ENCODE data around the gene KIF15. TPM values are rescaled to one million over a fixed set of nuclear protein-coding genes. Genes with fewer than 3 reads are reported as not detected.

KIF15 gene
- total RNA-seq, 2 experiments from 2014 or later, result 62.2 to 66.4 TPM

DNA sequence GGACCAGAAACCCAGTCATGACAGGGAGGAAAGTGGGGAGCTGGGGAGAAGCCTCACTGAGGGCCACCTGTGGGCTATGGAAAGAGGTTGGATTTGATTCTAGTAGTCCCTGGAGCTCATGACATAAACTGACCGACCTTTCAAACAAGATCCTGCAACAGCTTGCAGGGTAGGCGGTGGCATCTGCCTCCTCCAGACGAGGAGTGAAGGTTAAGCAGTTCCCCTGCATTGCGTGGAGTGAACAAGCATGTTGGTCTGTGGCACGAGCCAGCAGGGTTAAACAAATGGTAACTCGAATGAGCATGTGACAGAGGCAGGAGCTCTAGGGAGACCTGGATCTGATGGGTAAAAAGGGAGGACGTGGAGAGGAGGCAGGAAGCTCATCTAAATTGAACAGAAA lies 125.5 kb downstream of the KIF15 start:
- Mint-ChIP-seq H3K9me3 (ENCODE audit: insufficient read depth) (no peaks in the 10 kb centered on the region), H3K27ac (no peak overlapping the region), H3K36me3 (ENCODE audit: low read depth) (no peaks in the 10 kb centered on the region), H3K27me3 (ENCODE audit: low read depth) (peaks cover 4% of the 10 kb centered on the region), H3K4me3 (no peak overlapping the region), H3K4me1 (ENCODE audit: low read depth) (no peaks in the 10 kb centered on the region)
- ATAC-seq (no peak), DNase-seq (no peak)
- ChIA-PET CTCF (no interaction called here), POLR2A (no interaction called here)

DNA sequence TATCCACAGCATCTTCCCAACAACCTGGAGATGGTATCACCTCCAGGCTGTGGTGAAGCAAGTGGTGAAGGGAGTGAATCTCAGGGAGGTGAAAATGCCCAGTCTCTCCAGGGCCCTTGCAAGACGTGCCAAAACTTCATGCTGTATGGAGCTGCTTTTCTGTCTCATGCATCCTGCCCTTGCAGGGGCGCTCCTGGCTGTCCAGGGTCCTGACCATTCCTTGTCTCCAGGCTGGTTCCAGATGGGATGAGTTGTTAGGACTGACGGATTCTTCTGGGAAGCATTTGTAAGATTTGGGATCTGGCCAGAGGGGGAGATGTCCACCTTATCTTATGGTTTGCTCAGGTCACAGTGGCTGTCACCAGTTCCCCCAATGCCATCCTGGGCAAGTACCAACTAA lies 128.7 kb downstream of the KIF15 start:
- H3K4me1 Mint-ChIP-seq (ENCODE audit: low read depth), result no peaks in the 10 kb centered on the region
- ChIA-PET CTCF (interaction anchor here (1.3 kb wide), 1 partner anchor 24 kb away, joined by 5 read pairs; no protein-coding TSS in a partner anchor), POLR2A (no interaction called here)
- no peaks in the 10 kb centered on the region for H3K27me3 Mint-ChIP-seq (ENCODE audit: low read depth)
- DNase-seq (no peak), ATAC-seq (no peak)
- H3K9me3 Mint-ChIP-seq (ENCODE audit: insufficient read depth), result no peaks in the 10 kb centered on the region
- no peak overlapping the region for H3K27ac Mint-ChIP-seq
- H3K4me3 Mint-ChIP-seq, result no peak overlapping the region
- no peaks in the 10 kb centered on the region for H3K36me3 Mint-ChIP-seq (ENCODE audit: low read depth)

GRCh38 chr3:44890852-44891251 lies 129.3 kb downstream of the KIF15 start:
- Mint-ChIP-seq H3K4me1 (ENCODE audit: low read depth) (no peaks in the 10 kb centered on the region), H3K4me3 (no peak overlapping the region), H3K27me3 (ENCODE audit: low read depth) (no peaks in the 10 kb centered on the region), H3K27ac (no peak overlapping the region), H3K9me3 (ENCODE audit: insufficient read depth) (no peaks in the 10 kb centered on the region), H3K36me3 (ENCODE audit: low read depth) (no peaks in the 10 kb centered on the region)
- ATAC-seq, result no peak
- ChIA-PET POLR2A (no interaction called here), CTCF (interaction anchor here (1.3 kb wide), 1 partner anchor 23 kb away, joined by 5 read pairs; no protein-coding TSS in a partner anchor)
- no peak for DNase-seq

DNA sequence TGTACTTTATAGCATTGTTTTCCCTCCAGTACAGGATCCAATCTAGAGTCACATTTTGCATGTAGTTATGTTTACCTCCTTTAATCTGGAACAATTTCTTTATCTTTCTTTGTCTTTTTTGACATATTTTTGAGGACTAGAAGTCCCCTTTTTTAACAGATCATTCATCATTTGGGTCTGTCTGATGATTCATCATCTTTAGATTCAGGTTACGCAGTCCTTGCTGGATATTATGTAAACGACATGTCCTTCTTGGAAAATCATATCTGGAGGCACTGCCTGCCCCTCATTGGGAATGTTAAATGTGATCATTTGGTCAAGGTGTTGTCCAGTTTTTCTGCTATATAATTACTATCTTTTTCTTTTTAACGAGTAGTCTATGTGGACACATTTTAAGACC lies 131.1 kb downstream of the KIF15 start:
- no peak overlapping the region for H3K4me3 Mint-ChIP-seq
- no peak for ATAC-seq
- no peak for DNase-seq
- ChIA-PET POLR2A (no interaction called here), CTCF (no interaction called here)
- H3K9me3 Mint-ChIP-seq (ENCODE audit: insufficient read depth), result no peaks in the 10 kb centered on the region
- no peaks in the 10 kb centered on the region for H3K36me3 Mint-ChIP-seq (ENCODE audit: low read depth)
- no peak overlapping the region for H3K27ac Mint-ChIP-seq
- H3K27me3 Mint-ChIP-seq (ENCODE audit: low read depth), result no peaks in the 10 kb centered on the region
- no peaks in the 10 kb centered on the region for H3K4me1 Mint-ChIP-seq (ENCODE audit: low read depth)

DNA sequence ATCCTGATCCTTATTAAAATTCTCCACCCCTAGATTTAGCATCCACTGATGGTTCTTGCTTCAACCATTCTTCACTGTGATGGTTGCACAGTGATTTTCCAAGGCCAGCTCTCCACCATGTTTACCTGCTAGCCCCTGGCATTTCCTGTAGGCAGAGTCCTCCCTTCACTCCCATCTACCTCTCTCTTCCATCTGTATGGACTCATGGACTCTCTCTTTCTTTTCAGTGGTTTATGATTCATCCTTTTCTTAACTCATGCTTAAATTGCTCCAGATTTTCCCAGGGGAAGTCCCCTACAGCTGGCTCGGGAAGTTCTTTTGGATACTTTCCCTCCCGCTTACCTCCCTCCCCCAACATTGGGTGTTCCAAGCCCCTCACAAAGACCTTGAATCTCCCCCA lies 131.5 kb downstream of the KIF15 start:
- no peak for ATAC-seq

DNA sequence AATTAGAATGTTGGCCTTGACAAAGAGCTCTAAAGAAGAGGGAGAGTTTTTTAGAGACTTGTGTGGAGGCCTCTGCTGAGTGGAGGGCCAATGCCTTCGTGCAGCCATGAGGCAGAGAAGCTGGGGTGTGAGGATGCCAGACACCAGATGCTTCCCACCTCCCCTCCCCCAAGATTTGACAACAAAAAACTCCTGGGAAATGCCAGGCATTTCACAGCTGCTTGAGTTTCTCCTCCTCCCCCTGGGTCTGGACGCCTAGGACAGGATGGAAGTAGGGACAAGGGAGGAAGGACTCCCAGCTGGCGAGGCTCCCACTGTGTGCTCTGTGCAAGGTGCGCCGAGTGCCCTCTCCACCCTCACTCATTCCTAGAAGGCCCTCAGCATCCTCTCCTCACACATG lies 132.9 kb downstream of the KIF15 start:
- CTCF ChIA-PET, result no interaction called here
- POLR2A ChIA-PET, result no interaction called here
- ATAC-seq, result no peak
- Mint-ChIP-seq H3K4me1 (ENCODE audit: low read depth) (no peaks in the 10 kb centered on the region), H3K27ac (no peak overlapping the region), H3K36me3 (ENCODE audit: low read depth) (no peaks in the 10 kb centered on the region), H3K27me3 (ENCODE audit: low read depth) (peaks cover under 1% of the 10 kb centered on the region), H3K4me3 (no peak overlapping the region), H3K9me3 (ENCODE audit: insufficient read depth) (no peaks in the 10 kb centered on the region)
- DNase-seq, result no peak

More for the DNA sequence above, 131.5 kb downstream of the KIF15 start:
- no peak overlapping the region for H3K27ac Mint-ChIP-seq
- CTCF ChIA-PET, result no interaction called here
- no peak overlapping the region for H3K4me3 Mint-ChIP-seq
- POLR2A ChIA-PET, result no interaction called here
- no peak for DNase-seq
- H3K36me3 Mint-ChIP-seq (ENCODE audit: low read depth), result no peaks in the 10 kb centered on the region
- no peaks in the 10 kb centered on the region for H3K27me3 Mint-ChIP-seq (ENCODE audit: low read depth)
- no peaks in the 10 kb centered on the region for H3K9me3 Mint-ChIP-seq (ENCODE audit: insufficient read depth)
- no peaks in the 10 kb centered on the region for H3K4me1 Mint-ChIP-seq (ENCODE audit: low read depth)

DNA sequence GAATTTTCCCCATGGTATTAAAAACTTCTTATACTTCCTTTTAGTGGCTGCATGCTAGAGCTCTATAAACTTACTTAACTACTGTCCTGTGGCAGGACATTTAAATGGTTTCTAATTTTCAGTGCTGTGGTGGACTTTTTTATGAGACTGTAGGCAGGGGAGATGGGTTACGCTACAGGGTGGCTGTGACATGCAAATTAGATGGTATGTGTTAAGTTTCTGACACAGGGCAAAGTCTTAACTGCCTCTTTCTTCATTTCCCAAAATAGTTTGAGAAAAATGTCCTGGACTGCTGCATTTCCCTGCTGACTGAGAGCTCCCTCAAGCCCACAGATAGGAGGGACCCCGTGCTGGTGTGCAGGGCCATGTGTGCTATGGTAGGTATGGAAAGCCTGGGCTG lies 134.8 kb downstream of the KIF15 start:
- Mint-ChIP-seq H3K9me3 (ENCODE audit: insufficient read depth) (no peaks in the 10 kb centered on the region), H3K36me3 (ENCODE audit: low read depth) (no peaks in the 10 kb centered on the region), H3K27ac (no peak overlapping the region), H3K27me3 (ENCODE audit: low read depth) (peaks cover 2% of the 10 kb centered on the region), H3K4me1 (ENCODE audit: low read depth) (no peaks in the 10 kb centered on the region), H3K4me3 (no peak overlapping the region)
- ChIA-PET POLR2A (no interaction called here), CTCF (no interaction called here)
- DNase-seq (no peak), ATAC-seq (no peak)

- POLR2A ChIA-PET, result no interaction called here
- DNase-seq (no peak), ATAC-seq (no peak)
- Mint-ChIP-seq H3K36me3 (ENCODE audit: low read depth) (no peaks in the 10 kb centered on the region), H3K27me3 (ENCODE audit: low read depth) (peaks cover 5% of the 10 kb centered on the region), H3K4me1 (ENCODE audit: low read depth) (no peaks in the 10 kb centered on the region), H3K9me3 (ENCODE audit: insufficient read depth) (no peaks in the 10 kb centered on the region), H3K4me3 (no peak overlapping the region), H3K27ac (no peak overlapping the region)
- CTCF ChIA-PET, result no interaction called here
Observed at GRCh38 chr3:44899683-44900367, 138.2 kb downstream of the KIF15 start.

- H3K36me3 Mint-ChIP-seq (ENCODE audit: low read depth), result no peaks in the 10 kb centered on the region
- H3K9me3 Mint-ChIP-seq (ENCODE audit: insufficient read depth), result no peaks in the 10 kb centered on the region
- H3K27me3 Mint-ChIP-seq (ENCODE audit: low read depth), result peaks cover 9% of the 10 kb centered on the region
- no peaks in the 10 kb centered on the region for H3K4me1 Mint-ChIP-seq (ENCODE audit: low read depth)
- ATAC-seq, result no peak
- no peak overlapping the region for H3K27ac Mint-ChIP-seq
- ChIA-PET CTCF (interaction anchor here (0.8 kb wide), 2 partner anchors 25 to 370 kb away, joined by 3 read pairs; no protein-coding TSS in a partner anchor), POLR2A (no interaction called here)
- H3K4me3 Mint-ChIP-seq, result no peak overlapping the region
- DNase-seq, result no peak
Observed at GRCh38 chr3:44902628-44903027, 141.0 kb downstream of the KIF15 start.

Other genes with a start within 250 kb of the KIF15 start
- gene ZKSCAN7, start 206.6 kb upstream of the KIF15 start, total RNA-seq, result 1 to 10 TPM; 2.4 to 2.9 TPM
- gene ZNF660, start 176.8 kb upstream of the KIF15 start, total RNA-seq, result under 1 TPM; 0.55 to 0.83 TPM
- 10 to 100 TPM; 14.9 to 15.6 TPM for gene ZNF197, start 136.8 kb upstream of the KIF15 start, total RNA-seq
- 1 to 10 TPM; 3.7 to 7.6 TPM for gene ZNF35, start 113.1 kb upstream of the KIF15 start, total RNA-seq
- 1 to 10 TPM; 2.4 to 4.0 TPM for gene ZNF502, start 49.1 kb upstream of the KIF15 start, total RNA-seq
- 1 to 10 TPM; 2.9 to 3.6 TPM for gene ZNF501, start 32.2 kb upstream of the KIF15 start, total RNA-seq
- gene KIAA1143, start 175 bp upstream of the KIF15 start, total RNA-seq, result 10 to 100 TPM; 38.7 to 39.8 TPM
- gene TMEM42, start 100.1 kb downstream of the KIF15 start, total RNA-seq, result 1 to 10 TPM; 8.4 TPM
- not detected for gene TGM4, start 112.8 kb downstream of the KIF15 start, total RNA-seq
- 10 to 100 TPM; 62.3 to 71.3 TPM for gene ZDHHC3, start 214.4 kb downstream of the KIF15 start, total RNA-seq
- gene EXOSC7, start 214.4 kb downstream of the KIF15 start, total RNA-seq, result 10 to 100 TPM; 49.5 to 50.1 TPM